Brain microvascular endothelial cell (primary cell): ENCODE measurements around the gene LEPR.
"Not testable (repeated sequence)": the region's sequence is repeated elsewhere in the genome, so short reads cannot be mapped to it uniquely, and the experiment has no call there.

Source experiments
- DNase-seq: peaks from one replicate; pipeline ENCODE4 v3.0.0-alpha.2; 2020
- H3K27ac ChIP-seq: fragments of 250-450 bp; sonication (Bioruptor Pico); 2 replicates; pipeline ENCODE4 v1.5.1; 2020; ENCODE audit warnings: mild to moderate bottlenecking, moderate library complexity
- H3K27me3 ChIP-seq: fragments of 250-450 bp; sonication (Bioruptor Pico); replicated peaks from 2 replicates; pipeline ENCODE4 v1.5.1; 2020; ENCODE audit warnings: mild to moderate bottlenecking
- H3K36me3 ChIP-seq: fragments of 250-450 bp; sonication (Bioruptor Pico); replicated peaks from 2 replicates; pipeline ENCODE4 v1.5.1; 2020; ENCODE audit warnings: mild to moderate bottlenecking
- H3K4me3 ChIP-seq: 2 replicates; pipeline ENCODE4 v1.5.1; 2011; ENCODE audit warnings: low read depth, mild to moderate bottlenecking, control low read depth, low read length, moderate library complexity
- CTCF ChIP-seq: IDR thresholded peaks from 2 replicates; pipeline ENCODE4 v1.5.1; 2011; ENCODE audit warnings: low read depth, mild to moderate bottlenecking, moderate library complexity, low read length, control low read depth, inconsistent platforms; ENCODE audit errors: missing control alignments
- in situ Hi-C: cut with HindIII; loops from 2 replicates; pipeline ENCODE4 v1.10.0; 2017; ENCODE audit warnings: low sequenced_read_pairs, low pct_ligation_motif_present

LEPR gene

GRCh38 chr1:65420590-65421350 lies at the start of gene LEPR, which contains the start of gene LEPROT:
TSS of gene LEPR (plus strand) at chr1:65420668. CDS start at chr1:65565566, 144,898 bp downstream.
TSS of gene LEPROT (plus strand) at chr1:65420668. CDS start at chr1:65420725, 57 bp downstream.
- Histone ChIP-seq H3K4me3 (peak within 1 kb of the TSS; percentile 86), H3K27me3 (no peaks in the 10 kb centered on the region), H3K27ac (peak within 1 kb of the TSS; percentile 97), H3K36me3 (peaks cover 3% of the 10 kb centered on the region)
- DNase-seq: no peak
- in situ Hi-C loops: no loop called here
- no peak for TF ChIP-seq CTCF

DNA sequence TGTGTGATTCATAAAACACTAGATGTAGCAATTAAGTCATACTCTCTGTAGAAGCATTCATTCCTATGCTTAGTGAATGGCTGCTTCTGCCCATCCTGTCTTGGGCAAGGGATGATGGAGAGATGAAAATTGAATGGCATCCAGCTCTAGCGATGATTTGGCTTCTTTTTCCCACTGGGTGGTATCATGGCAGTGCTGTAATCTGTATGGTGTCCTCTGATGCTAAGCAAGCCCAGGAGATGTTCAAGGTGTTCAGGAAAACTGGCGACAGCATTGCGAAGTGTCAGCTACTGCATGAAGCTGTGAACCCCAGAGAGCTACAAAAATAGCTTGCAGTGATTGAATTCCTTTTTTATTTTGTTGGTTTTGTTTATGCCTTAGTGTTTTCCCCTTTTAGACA lies 48.9 kb upstream of the LEPR start:
- no peak for DNase-seq
- Histone ChIP-seq H3K27ac (no peak overlapping the region), H3K36me3 (no peaks in the 10 kb centered on the region), H3K4me3 (no peak overlapping the region), H3K27me3 (no peaks in the 10 kb centered on the region)
- in situ Hi-C loops: no loop called here
- TF ChIP-seq CTCF: no peak

- TF ChIP-seq CTCF: no peak
- Histone ChIP-seq H3K27me3 (no peaks in the 10 kb centered on the region), H3K27ac (no peak overlapping the region), H3K4me3 (no peak overlapping the region), H3K36me3 (no peaks in the 10 kb centered on the region)
- in situ Hi-C loops: no loop called here
- no peak for DNase-seq
Observed at GRCh38 chr1:65372557-65372956, 47.9 kb upstream of the LEPR start.

GRCh38 chr1:65377496-65378246 lies 42.8 kb upstream of the LEPR start:
- in situ Hi-C loops: no loop called here
- Histone ChIP-seq H3K27me3 (no peaks in the 10 kb centered on the region), H3K4me3 (no peak overlapping the region), H3K36me3 (no peaks in the 10 kb centered on the region), H3K27ac (no peak overlapping the region)
- DNase-seq: no peak
- TF ChIP-seq CTCF: no peak

DNA sequence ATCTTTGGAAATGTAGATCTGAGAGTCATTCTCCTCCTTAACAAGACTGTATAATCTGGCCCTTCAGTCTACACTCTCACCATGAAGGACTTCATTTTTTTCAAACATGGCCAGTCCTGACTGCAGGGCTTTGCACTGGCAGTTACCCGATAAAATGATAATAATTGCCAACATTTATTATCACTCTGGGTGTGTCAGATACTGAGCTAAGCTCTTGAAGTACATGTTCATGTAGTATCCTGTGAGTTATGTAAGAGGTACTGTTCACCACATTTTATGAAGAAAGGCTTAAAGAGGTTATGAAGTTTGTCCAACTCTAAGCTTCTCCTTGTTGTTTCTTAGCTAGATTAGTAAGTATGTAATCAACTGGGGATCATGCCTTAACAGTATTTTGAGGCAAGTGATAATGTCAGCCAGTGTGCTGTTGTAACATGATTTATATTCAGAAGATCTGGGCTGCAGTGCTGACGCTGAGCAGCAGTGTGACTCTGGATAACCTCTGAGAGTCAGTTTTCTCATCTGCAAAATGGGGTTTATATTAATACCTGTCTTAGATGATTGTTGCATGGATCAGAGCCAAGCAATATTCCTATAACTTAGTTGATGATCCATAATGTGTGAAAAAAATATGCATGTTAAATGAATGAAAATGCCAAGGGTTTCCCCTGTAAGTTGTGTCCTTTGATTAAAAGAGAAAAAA lies 42.1 kb upstream of the LEPR start:
- DNase-seq: no peak
- Histone ChIP-seq H3K36me3 (no peaks in the 10 kb centered on the region), H3K27ac (no peak overlapping the region), H3K27me3 (no peaks in the 10 kb centered on the region), H3K4me3 (no peak overlapping the region)
- in situ Hi-C loops: no loop called here
- no peak for TF ChIP-seq CTCF

GRCh38 chr1:65384426-65384825 lies 36.0 kb upstream of the LEPR start:
- H3K27ac ChIP-seq, H3K27me3 ChIP-seq, H3K4me3 ChIP-seq, H3K36me3 ChIP-seq, DNase-seq, in situ Hi-C loops: not testable (repeated sequence)
